ENCODE measurements around the gene PTPRE. TPM values are rescaled to one million over a fixed set of nuclear protein-coding genes. Genes with fewer than 3 reads are reported as not detected.

The PTPRE gene
- total RNA-seq, 1 donor from 2014 or later: 0.21 TPM

DNA sequence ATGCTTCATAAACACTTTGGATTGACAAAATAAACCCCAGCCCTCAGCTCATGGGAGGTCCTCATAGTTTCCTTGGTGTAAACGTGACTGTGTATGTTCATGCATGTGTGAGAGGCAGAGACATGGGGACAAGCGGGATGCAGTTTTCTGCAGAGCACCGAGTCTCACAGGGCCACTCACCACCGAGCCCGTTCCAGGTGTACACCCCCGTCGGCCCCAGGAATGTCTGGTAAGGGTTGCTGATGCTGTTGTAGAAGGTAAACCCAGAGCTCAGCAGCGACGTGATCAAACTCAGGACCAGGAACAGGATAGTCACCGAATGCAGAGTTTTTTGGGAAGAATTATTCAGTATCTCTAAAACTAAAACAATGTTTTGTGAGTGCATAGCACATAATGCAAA lies 23.4 kb upstream of the PTPRE start:
- Mint-ChIP-seq H3K4me1 (peaks cover 13% of the 10 kb centered on the region), H3K27ac (no peak overlapping the region), H3K27me3 (ENCODE audit: insufficient read depth, low read depth) (no peaks in the 10 kb centered on the region), H3K9me3 (no peaks in the 10 kb centered on the region), H3K36me3 (no peaks in the 10 kb centered on the region), H3K4me3 (no peak overlapping the region)
- Histone ChIP-seq H3K27ac (no peak overlapping the region), H2AFZ (replicated peaks) (no peak overlapping the region), H3K4me2 (no peak overlapping the region), H3K4me3 (no peak overlapping the region), H3K9ac (no peak overlapping the region), H3K36me3 (no peaks in the 10 kb centered on the region), H3K27me3 (no peaks in the 10 kb centered on the region), H4K20me1 (ENCODE audit: low read depth) (no peaks in the 10 kb centered on the region), H3F3A (ENCODE audit: low read depth) (no peaks in the 10 kb centered on the region), H3K4me1 (no peaks in the 10 kb centered on the region), H3K79me2 (ENCODE audit: low read depth) (no peaks in the 10 kb centered on the region), H3K9me3 (ENCODE audit: low read depth) (no peaks in the 10 kb centered on the region)
- no peak for DNase-seq (ENCODE audit: low spot score)
- TF ChIP-seq, protein P1, sequence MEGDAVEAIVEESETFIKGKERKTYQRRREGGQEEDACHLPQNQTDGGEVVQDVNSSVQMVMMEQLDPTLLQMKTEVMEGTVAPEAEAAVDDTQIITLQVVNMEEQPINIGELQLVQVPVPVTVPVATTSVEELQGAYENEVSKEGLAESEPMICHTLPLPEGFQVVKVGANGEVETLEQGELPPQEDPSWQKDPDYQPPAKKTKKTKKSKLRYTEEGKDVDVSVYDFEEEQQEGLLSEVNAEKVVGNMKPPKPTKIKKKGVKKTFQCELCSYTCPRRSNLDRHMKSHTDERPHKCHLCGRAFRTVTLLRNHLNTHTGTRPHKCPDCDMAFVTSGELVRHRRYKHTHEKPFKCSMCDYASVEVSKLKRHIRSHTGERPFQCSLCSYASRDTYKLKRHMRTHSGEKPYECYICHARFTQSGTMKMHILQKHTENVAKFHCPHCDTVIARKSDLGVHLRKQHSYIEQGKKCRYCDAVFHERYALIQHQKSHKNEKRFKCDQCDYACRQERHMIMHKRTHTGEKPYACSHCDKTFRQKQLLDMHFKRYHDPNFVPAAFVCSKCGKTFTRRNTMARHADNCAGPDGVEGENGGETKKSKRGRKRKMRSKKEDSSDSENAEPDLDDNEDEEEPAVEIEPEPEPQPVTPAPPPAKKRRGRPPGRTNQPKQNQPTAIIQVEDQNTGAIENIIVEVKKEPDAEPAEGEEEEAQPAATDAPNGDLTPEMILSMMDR (IDR thresholded peaks at IDR 0.05): no peak
- no peak for TF ChIP-seq EZH2 (IDR thresholded peaks at IDR 0.05)
- TF ChIP-seq EZH2phosphoT487 (IDR thresholded peaks at IDR 0.05): no peak

DNA sequence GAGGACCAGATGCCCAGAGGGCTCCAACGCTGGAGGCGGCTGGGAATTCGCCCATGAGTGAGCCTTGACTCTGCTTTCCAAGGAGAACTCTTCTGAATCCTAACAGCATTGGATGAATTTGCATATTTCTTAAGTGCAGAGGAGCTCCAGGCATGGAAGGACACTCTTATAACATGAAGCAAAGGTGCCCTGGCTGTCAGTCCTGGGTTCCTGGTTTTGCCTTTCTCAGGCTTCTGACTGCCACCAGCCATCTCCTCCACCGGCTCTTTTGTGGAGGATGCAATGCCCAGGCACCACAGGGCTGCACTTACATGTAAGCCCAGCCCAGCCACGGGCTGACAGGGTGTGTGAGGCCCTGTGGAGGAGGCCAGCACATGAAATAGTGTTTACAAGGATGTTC lies 22.4 kb upstream of the PTPRE start:
- H3K27me3 ChIP-seq: no peaks in the 10 kb centered on the region
- TF ChIP-seq EZH2phosphoT487 (IDR thresholded peaks at IDR 0.05) (no peak), EZH2 (IDR thresholded peaks at IDR 0.05) (no peak)
- TF ChIP-seq, protein P1 (IDR thresholded peaks at IDR 0.05): no peak
- no peaks in the 10 kb centered on the region for H3K4me1 ChIP-seq
- no peak overlapping the region for H3K9ac ChIP-seq
- H3K4me2 ChIP-seq: no peak overlapping the region
- Mint-ChIP-seq H3K27ac (peak overlapping the region; percentile 60), H3K9me3 (no peaks in the 10 kb centered on the region), H3K27me3 (ENCODE audit: insufficient read depth, low read depth) (no peaks in the 10 kb centered on the region), H3K4me1 (peaks cover 6% of the 10 kb centered on the region), H3K36me3 (no peaks in the 10 kb centered on the region), H3K4me3 (no peak overlapping the region)
- no peaks in the 10 kb centered on the region for H3K79me2 ChIP-seq (ENCODE audit: low read depth)
- H4K20me1 ChIP-seq (ENCODE audit: low read depth): no peaks in the 10 kb centered on the region
- no peak for DNase-seq (ENCODE audit: low spot score)
- H3K4me3 ChIP-seq: no peak overlapping the region
- H2AFZ ChIP-seq (replicated peaks): no peak overlapping the region
- no peak overlapping the region for H3K27ac ChIP-seq
- no peaks in the 10 kb centered on the region for H3F3A ChIP-seq (ENCODE audit: low read depth)
- no peaks in the 10 kb centered on the region for H3K9me3 ChIP-seq (ENCODE audit: low read depth)
- H3K36me3 ChIP-seq: no peaks in the 10 kb centered on the region

DNA sequence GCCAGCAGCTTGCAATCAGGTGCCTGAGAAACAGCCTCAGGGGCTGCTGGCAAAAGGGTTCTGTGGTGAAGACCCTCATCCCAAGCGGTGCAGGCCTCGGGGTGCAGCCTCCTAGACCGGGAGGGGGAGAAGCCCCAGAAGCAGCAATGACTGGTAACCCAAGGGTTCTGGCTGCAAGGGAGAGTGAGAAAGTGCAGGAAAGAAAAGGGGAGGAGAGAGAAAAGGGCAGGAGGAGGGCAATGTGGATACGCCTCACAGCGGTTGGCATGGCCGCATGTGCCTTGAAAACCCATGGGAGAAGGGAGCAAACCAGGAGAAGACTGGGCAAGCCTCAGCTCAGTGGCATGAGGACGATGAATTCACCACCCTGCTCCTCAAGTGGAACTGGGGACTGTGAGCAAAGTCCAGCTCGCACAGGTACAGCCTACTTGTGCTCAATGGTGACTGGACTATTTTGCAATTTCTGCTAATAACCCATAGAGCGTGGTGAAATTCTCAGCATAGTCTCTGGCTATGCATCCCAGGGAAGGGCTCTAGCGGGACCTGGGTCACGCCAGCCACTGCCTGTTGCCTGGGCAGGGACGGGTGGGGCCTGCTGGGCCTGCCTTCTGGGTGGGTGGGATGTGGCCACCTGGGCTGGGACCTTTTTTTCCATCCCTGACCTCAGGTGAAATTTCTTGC lies 20.4 kb upstream of the PTPRE start:
- Mint-ChIP-seq H3K9me3 (no peaks in the 10 kb centered on the region), H3K27ac (no peak overlapping the region), H3K36me3 (no peaks in the 10 kb centered on the region), H3K27me3 (ENCODE audit: insufficient read depth, low read depth) (peaks cover 4% of the 10 kb centered on the region), H3K4me3 (no peak overlapping the region), H3K4me1 (peaks cover 4% of the 10 kb centered on the region)
- Histone ChIP-seq H3K27ac (no peak overlapping the region), H3K4me1 (no peaks in the 10 kb centered on the region), H3K4me2 (no peak overlapping the region), H3K27me3 (no peaks in the 10 kb centered on the region), H3K79me2 (ENCODE audit: low read depth) (no peaks in the 10 kb centered on the region), H3K9ac (no peak overlapping the region), H3K36me3 (no peaks in the 10 kb centered on the region), H4K20me1 (ENCODE audit: low read depth) (no peaks in the 10 kb centered on the region), H3K4me3 (no peak overlapping the region), H3F3A (ENCODE audit: low read depth) (no peaks in the 10 kb centered on the region), H3K9me3 (ENCODE audit: low read depth) (no peaks in the 10 kb centered on the region), H2AFZ (replicated peaks) (no peak overlapping the region)
- TF ChIP-seq, protein P1 (IDR thresholded peaks at IDR 0.05): no peak
- TF ChIP-seq EZH2 (IDR thresholded peaks at IDR 0.05) (no peak), EZH2phosphoT487 (IDR thresholded peaks at IDR 0.05) (no peak)
- DNase-seq (ENCODE audit: low spot score): no peak

All from neural progenitor cell (in vitro differentiated cells).